RWPE2 (cell line): ENCODE measurements around the gene USP32.
A peak's percentile ranks its signal among the peaks of the same experiment; 100 is the strongest.

Experiments
- ATAC-seq: fragments of 200-7000 bp; cut with Tn5 transposase; 3 replicates; pipeline ENCODE4 v1.9.1; 2021; ENCODE audit warnings: low read depth
- DNase-seq: peaks from one replicate; pipeline ENCODE4 v3.0.0-alpha.2; 2020; ENCODE audit warnings: low spot score
- H3K27ac ChIP-seq: fragments of 450-650 bp; 2 replicates; pipeline ENCODE4 v1.5.1; 2017; ENCODE audit warnings: mild to moderate bottlenecking; ENCODE audit not compliant: poor library complexity, severe bottlenecking
- H3K27me3 ChIP-seq: fragments of 250-450 bp; sonication (Bioruptor Pico); 2 replicates; pipeline ENCODE4 v1.5.1; 2021; ENCODE audit warnings: mild to moderate bottlenecking, moderate library complexity; ENCODE audit not compliant: insufficient read depth, poor library complexity, severe bottlenecking
- H3K36me3 ChIP-seq: fragments of 250-450 bp; sonication (Bioruptor Pico); 2 replicates; pipeline ENCODE4 v1.5.1; 2020; ENCODE audit warnings: low read depth, mild to moderate bottlenecking, moderate library complexity
- H3K4me1 ChIP-seq: fragments of 250-450 bp; sonication (Bioruptor Pico); 2 replicates; pipeline ENCODE4 v1.5.1; 2021; ENCODE audit warnings: mild to moderate bottlenecking, moderate library complexity; ENCODE audit not compliant: insufficient read depth, poor library complexity, severe bottlenecking
- H3K4me3 ChIP-seq: fragments of 250-450 bp; sonication (Bioruptor Pico); 2 replicates; pipeline ENCODE4 v1.5.1; 2021; ENCODE audit warnings: mild to moderate bottlenecking, moderate library complexity; ENCODE audit not compliant: severe bottlenecking
- H3K9me3 ChIP-seq: fragments of 250-450 bp; sonication (Bioruptor Pico); 2 replicates; pipeline ENCODE4 v1.5.1; 2021; ENCODE audit warnings: mild to moderate bottlenecking, moderate library complexity; ENCODE audit not compliant: severe bottlenecking
- CTCF ChIP-seq: fragments of 450-650 bp; IDR thresholded peaks from one replicate; pipeline ENCODE4 v1.5.1; 2017; ENCODE audit warnings: mild to moderate bottlenecking, moderate library complexity; ENCODE audit not compliant: poor library complexity, severe bottlenecking

The USP32 gene

GRCh38 chr17:60244656-60245055 is 147.3 kb downstream of the USP32 start:
- Histone ChIP-seq H3K27me3 (no peaks in the 10 kb centered on the region), H3K4me3 (no peak overlapping the region), H3K36me3 (peaks cover 40% of the 10 kb centered on the region), H3K9me3 (no peaks in the 10 kb centered on the region), H3K4me1 (no peaks in the 10 kb centered on the region), H3K27ac (no peak overlapping the region)
- no peak for TF ChIP-seq CTCF
- ATAC-seq (no peak), DNase-seq (no peak)

DNA sequence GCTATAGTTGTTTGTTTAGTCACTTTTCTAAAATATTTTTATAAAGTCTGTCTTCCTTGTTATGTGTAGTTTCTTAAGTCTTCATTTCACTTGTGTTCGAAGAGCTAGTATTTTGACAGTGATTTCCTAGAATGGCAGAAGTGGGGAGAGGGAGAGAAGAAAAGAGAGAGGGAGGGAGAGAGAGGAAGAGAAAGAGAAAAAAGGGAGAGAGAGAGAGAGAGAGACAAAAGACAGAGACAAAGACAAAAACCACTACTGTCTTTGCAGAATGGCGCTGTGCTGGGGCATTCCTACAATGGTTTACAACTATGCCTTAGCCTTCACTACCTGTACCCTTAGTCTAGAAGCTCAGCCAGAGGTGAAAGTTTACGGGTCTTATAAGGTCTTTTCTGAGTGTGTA is 151.6 kb downstream of the USP32 start:
- peaks cover 25% of the 10 kb centered on the region for H3K36me3 ChIP-seq
- H3K9me3 ChIP-seq, result no peaks in the 10 kb centered on the region
- H3K4me3 ChIP-seq, result no peak overlapping the region
- no peak overlapping the region for H3K27ac ChIP-seq
- no peak for DNase-seq
- no peak for TF ChIP-seq CTCF
- no peaks in the 10 kb centered on the region for H3K27me3 ChIP-seq
- no peak for ATAC-seq
- H3K4me1 ChIP-seq, result no peaks in the 10 kb centered on the region

- H3K4me3 ChIP-seq, result no peak overlapping the region
- no peak for TF ChIP-seq CTCF
- peaks cover 21% of the 10 kb centered on the region for H3K36me3 ChIP-seq
- ATAC-seq (no peak), DNase-seq (no peak)
- no peak overlapping the region for H3K27ac ChIP-seq
- H3K27me3 ChIP-seq, result no peaks in the 10 kb centered on the region
- no peaks in the 10 kb centered on the region for H3K4me1 ChIP-seq
- no peaks in the 10 kb centered on the region for H3K9me3 ChIP-seq
Observed at GRCh38 chr17:60231691-60232090, 160.2 kb downstream of the USP32 start.

DNA sequence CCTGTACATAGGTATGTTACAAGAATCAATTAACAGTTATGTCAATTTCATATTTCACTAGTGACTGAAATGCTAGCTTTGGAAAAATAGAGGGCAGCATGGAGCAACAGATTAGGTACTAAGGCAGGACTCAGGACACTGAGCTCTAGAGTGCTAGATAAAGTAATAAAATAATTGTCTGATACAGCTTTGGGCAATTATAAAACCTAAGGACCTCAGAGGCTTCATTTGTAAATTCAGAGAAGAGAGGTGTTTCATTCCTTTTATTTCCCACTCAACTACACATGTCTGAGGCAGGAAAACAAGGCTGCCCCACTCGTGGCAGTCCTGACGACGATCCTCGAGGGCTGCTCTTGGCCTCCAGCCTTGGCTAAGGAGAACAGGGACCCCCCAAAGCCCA is 160.7 kb downstream of the USP32 start:
- peaks cover 24% of the 10 kb centered on the region for H3K36me3 ChIP-seq
- H3K9me3 ChIP-seq, result no peaks in the 10 kb centered on the region
- ATAC-seq (peak; percentile 44; the same call in 1 of the 3 replicates), DNase-seq (no peak)
- H3K27ac ChIP-seq, result no peak overlapping the region
- peak; percentile 70 for TF ChIP-seq CTCF
- H3K4me3 ChIP-seq, result no peak overlapping the region
- H3K27me3 ChIP-seq, result no peaks in the 10 kb centered on the region
- no peaks in the 10 kb centered on the region for H3K4me1 ChIP-seq

DNA sequence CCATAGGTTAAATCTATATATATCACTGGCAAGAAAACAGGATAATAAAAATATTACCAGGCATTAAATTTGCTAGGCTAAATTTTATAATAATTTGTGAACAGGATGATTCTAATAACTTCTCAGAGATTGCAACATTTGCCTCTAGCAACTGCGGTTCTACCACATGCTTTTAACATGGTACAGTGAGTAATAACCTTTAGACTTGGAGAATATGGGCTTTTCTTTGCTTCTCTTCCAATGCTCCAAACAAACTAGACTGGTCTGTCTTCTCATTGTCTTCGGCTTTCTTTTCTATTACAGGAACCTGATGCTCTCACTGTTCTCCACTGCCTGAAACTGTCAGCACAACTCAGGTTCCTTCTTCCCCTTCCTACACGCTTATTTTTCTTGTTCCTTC is 161.6 kb downstream of the USP32 start:
- DNase-seq (no peak), ATAC-seq (no peak)
- no peak for TF ChIP-seq CTCF
- H3K27ac ChIP-seq, result no peak overlapping the region
- no peak overlapping the region for H3K4me3 ChIP-seq
- no peaks in the 10 kb centered on the region for H3K4me1 ChIP-seq
- no peaks in the 10 kb centered on the region for H3K9me3 ChIP-seq
- no peaks in the 10 kb centered on the region for H3K27me3 ChIP-seq
- peaks cover 22% of the 10 kb centered on the region for H3K36me3 ChIP-seq
